ENCODE data around the gene FILIP1L. TPM values are rescaled to one million over a fixed set of nuclear protein-coding genes. Genes with fewer than 3 reads are reported as not detected.

Gene FILIP1L
- total RNA-seq, 1 donor: 213 TPM

DNA sequence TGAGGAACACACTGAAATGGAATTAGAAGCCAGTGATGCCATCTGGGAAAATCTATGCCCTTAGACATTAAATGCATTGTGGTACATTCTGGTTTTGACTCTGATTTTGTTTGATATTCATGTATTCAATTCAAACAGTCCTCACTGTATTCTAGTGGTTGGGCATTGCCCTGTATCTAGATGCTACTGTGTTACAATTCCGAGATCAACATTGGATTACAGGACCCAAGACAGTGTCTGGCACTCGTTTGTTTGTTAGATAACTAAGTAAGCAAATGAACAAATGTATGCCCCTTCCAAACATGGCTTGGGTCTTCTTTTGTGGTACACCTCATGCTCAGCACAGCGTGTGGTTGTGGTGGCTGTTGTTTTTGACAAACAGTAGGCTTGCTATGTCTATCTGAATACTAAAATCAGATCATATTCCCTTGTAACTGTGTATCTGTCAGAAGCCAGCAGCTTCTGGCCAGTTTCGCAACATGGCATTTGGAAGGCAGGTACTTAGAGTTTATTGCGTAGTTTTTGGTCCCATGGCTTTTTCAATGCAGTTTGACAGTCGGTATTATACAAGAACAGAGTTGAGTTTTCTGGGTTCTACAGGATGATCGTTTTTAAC lies 5.7 kb downstream of the FILIP1L start:
- TF ChIP-seq, protein P1, sequence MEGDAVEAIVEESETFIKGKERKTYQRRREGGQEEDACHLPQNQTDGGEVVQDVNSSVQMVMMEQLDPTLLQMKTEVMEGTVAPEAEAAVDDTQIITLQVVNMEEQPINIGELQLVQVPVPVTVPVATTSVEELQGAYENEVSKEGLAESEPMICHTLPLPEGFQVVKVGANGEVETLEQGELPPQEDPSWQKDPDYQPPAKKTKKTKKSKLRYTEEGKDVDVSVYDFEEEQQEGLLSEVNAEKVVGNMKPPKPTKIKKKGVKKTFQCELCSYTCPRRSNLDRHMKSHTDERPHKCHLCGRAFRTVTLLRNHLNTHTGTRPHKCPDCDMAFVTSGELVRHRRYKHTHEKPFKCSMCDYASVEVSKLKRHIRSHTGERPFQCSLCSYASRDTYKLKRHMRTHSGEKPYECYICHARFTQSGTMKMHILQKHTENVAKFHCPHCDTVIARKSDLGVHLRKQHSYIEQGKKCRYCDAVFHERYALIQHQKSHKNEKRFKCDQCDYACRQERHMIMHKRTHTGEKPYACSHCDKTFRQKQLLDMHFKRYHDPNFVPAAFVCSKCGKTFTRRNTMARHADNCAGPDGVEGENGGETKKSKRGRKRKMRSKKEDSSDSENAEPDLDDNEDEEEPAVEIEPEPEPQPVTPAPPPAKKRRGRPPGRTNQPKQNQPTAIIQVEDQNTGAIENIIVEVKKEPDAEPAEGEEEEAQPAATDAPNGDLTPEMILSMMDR (IDR thresholded peaks at IDR 0.05; ENCODE audit: insufficient read depth, low read depth, low read length): no peak
- no peak overlapping the region for H3K4me3 ChIP-seq (ENCODE audit: low read depth, low read length)
- DNase-seq (ENCODE audit: low read depth): no peak

DNA sequence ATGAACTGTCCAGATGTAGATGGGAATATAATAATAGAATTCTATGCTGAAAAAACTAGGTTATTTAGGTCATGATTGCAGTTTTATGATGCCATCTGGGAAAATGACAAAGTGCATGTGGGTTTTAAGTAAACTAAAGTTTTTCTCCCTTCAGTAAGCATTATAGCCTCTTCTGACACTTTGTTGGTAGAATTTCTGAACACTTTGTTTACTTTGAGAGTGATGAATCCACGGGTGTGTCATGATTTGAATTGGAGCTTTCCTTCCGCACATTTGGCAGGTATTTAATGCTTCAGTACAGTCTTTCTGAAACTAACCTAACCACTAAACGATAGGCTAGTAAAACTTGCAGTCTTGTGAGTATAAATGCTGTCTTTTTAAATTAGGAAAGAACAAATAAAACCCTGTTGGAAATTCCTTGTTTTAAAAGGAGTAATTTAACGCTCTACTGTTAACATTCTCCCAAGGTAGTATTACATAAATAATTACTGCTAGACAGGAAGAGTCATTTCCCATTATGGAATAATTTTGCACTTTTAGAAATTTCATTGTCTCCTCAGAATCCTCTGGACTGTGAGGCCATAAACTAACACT lies 7.0 kb downstream of the FILIP1L start:
- TF ChIP-seq, protein P1 (IDR thresholded peaks at IDR 0.05; ENCODE audit: insufficient read depth, low read depth, low read length): no peak
- peak; percentile 74 for DNase-seq (ENCODE audit: low read depth)
- no peak overlapping the region for H3K4me3 ChIP-seq (ENCODE audit: low read depth, low read length)

DNA sequence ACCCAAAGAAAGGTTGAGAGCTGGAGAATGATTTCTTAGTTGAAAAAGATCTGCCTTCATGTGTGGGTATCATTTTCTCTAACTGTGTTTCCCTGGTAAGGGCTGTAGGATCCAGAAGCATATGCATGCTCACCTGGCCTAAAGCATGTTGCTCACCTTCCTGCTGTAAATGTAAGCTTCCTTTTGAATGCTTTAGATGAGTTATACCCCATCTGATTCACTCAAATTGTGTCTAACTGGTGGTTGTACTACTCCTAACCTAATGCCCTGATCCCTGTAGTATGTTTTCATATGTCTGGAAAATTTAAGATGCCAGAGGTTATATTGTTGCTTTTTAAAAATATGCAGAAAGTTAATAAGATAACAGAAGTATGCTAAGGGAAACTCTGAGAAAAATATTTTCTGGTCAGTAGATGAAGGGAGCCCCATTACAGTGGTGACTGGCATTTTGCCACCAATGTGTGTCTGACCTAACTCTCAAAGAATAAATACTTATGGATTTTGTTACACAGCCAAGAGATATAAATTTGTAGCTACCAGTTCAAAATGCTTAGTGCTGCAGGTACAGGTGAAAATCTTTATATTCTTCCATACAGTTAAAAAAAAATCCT lies 7.7 kb downstream of the FILIP1L start:
- DNase-seq (ENCODE audit: low read depth): peak; percentile 88
- TF ChIP-seq, protein P1 (IDR thresholded peaks at IDR 0.05; ENCODE audit: insufficient read depth, low read depth, low read length): no peak
- H3K4me3 ChIP-seq (ENCODE audit: low read depth, low read length): no peak overlapping the region

DNA sequence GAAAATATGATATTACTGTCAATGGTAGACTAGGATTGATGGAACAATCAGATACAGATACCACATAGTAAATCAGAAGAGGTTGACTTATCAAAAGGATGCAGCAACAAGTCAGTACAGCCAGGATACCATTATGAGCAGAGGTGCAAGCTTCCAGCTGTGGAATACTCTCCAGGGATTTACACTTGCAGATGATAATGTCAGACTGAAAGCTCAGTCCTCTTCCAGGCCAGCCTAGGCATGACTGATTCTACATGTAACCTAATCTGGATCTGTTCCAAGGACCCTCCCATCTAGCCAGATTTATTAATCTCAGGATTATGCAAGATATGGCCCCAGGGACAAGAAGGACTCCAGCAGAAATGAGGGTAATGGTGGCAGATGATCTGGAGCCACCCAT lies 8.2 kb downstream of the FILIP1L start:
- TF ChIP-seq, protein P1 (IDR thresholded peaks at IDR 0.05; ENCODE audit: insufficient read depth, low read depth, low read length): no peak
- DNase-seq (ENCODE audit: low read depth): no peak
- H3K4me3 ChIP-seq (ENCODE audit: low read depth, low read length): no peak overlapping the region

DNA sequence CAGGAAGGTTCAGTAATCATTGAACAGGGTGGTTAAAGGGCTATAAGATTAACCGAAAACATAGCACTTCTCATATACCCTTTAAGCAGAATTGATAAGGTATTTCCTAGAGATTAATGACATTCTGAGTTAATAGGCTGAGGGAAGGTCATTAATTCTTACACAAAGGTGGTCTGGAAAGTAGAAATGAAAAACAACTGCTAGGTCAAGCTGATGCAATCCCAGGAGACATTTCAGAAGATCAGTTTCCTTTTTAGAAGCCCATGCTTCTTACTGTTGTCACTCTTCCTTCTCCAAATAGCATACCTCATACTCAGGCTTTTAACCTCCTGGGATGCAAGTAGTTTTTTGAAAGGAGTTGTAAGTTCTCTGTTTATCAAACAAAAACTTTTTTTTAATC lies 8.8 kb downstream of the FILIP1L start:
- TF ChIP-seq, protein P1 (IDR thresholded peaks at IDR 0.05; ENCODE audit: insufficient read depth, low read depth, low read length): no peak
- DNase-seq (ENCODE audit: low read depth): peak; percentile 73
- no peak overlapping the region for H3K4me3 ChIP-seq (ENCODE audit: low read depth, low read length)

GRCh38 chr3:100104817-100105413 lies 9.4 kb downstream of the FILIP1L start:
- TF ChIP-seq, protein P1 (IDR thresholded peaks at IDR 0.05; ENCODE audit: insufficient read depth, low read depth, low read length): no peak
- H3K4me3 ChIP-seq (ENCODE audit: low read depth, low read length): no peak overlapping the region
- no peak for DNase-seq (ENCODE audit: low read depth)
